ENCODE measurements around the gene NUDT2.
"Not testable (repeated sequence)": the region's sequence is repeated elsewhere in the genome, so short reads cannot be mapped to it uniquely, and the experiment has no call there.

NUDT2 gene

DNA sequence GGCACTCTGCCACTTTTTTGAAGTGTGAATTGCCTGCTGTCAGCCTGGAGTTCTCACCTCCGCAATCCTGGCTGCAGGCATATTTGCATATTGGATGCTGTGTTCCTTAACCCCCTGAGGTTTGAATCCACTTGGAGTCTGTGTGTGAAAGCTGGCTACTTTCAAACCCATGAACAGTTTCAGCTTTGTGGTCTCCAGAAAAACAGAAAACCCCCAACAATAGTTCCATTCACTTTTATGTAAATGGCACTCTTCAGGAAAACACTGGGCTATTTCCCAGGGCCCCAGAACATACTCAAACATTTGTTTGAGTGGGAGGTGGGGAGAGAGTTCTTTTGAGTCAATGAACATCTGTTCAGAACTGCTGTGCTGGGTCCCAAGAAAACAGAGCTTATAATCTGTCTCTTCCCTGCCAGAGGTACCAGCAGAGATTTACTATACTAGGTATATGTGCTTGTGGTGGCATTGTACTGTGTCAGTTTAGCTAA lies 5.0 kb downstream of the NUDT2 start:
- FAIRE-seq (no peak), DNase-seq (ENCODE audit: insufficient read length, low spot score) (no peak)

DNA sequence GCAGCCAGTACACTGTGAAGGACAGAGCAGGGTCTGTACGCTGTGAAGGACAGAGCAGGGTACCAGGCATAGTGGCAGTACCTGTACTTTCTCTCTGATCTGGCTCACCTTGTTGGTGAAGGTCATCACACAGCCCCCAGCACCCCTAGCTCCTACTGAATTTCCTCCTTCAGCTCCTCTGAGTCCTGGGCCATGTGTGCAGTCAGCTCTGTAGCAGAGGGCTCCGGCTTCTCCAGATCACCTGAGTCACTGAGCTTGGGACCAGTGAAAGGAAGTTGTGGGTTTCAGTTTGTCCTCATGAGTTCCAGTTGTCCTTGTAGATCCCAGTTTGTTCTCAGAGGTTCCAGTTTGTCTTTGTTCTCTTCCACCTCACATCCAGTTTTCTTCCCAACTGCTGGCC lies 5.5 kb downstream of the NUDT2 start:
- DNase-seq (ENCODE audit: insufficient read length, low spot score) (no peak), FAIRE-seq (no peak)

DNA sequence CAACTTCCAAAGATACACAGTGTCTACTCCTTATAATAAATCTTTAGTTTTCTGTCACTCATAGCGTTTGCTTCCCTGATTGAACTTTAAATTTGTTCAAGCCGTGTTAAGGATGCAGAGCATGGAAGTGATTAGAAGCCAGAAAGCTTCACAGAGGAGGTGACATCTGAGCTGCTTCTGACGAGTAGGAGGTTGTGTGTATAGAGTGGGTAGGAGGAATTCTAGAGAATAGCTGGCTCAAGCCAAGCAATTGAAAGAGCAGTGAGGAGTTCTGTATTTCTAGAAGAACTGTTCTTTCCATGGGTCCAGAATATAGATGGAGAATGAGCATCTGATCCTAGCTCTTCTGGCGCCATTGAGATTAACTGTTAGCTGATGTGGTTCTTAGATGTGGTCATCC lies 6.0 kb downstream of the NUDT2 start:
- no peak for FAIRE-seq
- no peak for DNase-seq (ENCODE audit: insufficient read length, low spot score)

DNA sequence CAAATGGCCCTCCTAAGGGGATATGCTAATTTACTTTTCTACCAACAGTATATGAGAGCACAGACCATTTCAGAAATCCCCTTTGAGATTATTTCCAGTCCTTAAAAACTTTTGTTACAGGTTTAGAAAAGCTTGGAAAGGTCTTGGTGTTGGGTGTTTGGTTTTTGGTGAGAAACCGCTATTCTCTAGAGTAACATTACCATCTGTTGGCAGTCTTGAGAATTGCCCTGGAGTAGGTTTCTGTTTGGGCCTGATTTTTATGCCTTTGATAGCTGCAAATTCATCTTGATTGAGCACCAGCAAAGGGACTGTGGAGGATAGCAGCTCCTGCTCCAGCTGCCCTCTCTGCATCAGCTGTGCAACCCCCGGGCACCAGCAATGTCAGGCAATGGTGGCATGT lies 8.0 kb downstream of the NUDT2 start:
- no peak for FAIRE-seq

DNA sequence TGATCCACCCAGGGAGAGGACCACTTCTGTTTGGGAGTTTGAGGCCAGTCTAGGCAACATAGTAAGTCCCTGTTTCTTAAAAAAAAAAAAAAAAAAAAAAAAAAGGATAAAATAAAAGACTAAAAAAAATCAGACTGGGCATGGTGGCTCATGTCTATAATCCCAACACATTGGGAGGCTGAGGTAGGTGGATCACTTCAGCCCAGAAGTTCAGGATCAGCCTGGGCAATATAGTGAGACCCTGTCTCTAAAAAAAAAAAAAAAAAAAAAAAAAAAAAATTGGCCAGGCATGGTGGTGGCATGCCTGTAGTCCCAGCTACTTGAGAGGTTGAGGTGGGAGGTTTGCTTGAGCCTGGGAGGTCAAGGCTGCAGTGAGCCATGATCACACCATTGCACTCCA lies 8.7 kb downstream of the NUDT2 start:
- DNase-seq (ENCODE audit: insufficient read length, low spot score); FAIRE-seq: not testable (repeated sequence)

More for the DNA sequence above, 8.0 kb downstream of the NUDT2 start:
- DNase-seq (ENCODE audit: insufficient read length, low spot score) = no peak

DNA sequence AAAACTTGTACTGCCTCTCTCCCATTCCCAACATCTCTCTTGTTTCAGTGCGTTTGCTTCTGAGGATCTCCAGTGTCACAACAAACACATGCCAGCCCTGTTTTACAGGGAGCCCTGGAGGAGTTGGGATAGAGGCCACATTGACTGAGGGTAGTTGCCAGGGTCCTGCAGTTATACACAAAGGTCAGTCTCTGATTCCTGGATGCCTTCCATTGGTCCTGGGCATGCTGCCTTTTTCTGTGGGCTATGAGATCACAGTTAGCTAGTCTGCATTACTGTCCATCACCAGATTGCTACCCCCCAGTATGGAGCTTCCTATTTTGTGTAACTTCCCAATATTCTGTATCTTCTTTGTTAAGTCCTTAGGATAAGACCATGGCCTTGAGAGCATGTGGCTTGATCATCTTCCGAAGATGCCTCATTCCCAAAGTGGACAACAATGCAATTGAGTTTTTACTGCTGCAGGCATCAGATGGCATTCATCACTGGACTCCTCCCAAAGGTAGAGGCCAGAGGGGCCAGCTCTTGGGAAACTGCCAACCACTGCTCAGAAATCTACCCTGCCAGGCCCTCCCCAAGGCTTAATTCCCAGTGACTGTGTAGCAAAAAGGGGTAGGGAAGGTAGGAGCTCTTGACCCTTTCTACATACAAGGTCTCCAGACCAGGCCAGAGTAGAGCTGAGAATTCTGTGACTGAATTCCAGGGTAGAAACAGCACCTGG lies 9.5 kb downstream of the NUDT2 start:
- FAIRE-seq (no peak), DNase-seq (ENCODE audit: insufficient read length, low spot score) (no peak)

DNA sequence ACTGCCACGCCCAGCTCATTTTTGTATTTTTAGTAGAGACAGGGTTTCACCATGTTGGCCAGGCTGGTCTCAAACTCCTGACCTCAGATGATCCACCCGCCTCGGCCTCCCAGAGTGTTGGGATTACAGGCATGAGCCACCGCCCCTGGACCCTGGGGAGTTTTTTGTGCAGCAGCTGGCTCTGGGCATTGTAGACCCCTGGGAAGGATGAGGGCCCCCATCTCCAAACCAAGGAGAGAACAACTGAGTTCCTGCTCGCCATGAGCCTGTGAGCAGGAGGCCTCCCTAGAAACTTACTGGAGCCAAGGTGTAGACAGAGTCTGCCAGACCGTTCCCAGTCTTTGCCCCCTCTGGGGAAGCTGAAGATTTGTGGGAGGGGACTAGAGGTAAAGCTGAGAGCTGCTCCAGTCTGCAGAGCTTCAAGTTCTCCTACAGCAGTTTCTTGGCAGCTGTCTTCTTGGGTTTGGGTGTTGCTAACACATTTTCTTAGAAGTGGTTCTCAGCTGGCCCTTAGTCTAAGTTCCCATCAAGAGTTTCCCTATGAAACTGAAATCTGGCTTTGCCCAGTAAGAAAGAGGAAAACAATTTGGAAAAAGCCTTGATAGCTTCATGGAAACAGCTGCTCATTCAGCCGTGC lies 12.4 kb downstream of the NUDT2 start:
- DNase-seq (ENCODE audit: insufficient read length, low spot score) = no peak
- no peak for FAIRE-seq

DNA sequence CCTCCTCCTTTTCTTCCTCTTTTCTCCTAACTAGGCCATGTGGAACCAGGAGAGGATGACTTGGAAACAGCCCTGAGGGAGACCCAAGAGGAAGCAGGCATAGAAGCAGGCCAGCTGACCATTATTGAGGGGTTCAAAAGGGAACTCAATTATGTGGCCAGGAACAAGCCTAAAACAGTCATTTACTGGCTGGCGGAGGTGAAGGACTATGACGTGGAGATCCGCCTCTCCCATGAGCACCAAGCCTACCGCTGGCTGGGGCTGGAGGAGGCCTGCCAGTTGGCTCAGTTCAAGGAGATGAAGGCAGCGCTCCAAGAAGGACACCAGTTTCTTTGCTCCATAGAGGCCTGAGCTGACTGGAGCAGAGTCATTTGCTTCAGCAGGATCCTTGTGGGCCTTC lies 13.7 kb downstream of the NUDT2 start:
- DNase-seq (ENCODE audit: insufficient read length, low spot score) = no peak

DNA sequence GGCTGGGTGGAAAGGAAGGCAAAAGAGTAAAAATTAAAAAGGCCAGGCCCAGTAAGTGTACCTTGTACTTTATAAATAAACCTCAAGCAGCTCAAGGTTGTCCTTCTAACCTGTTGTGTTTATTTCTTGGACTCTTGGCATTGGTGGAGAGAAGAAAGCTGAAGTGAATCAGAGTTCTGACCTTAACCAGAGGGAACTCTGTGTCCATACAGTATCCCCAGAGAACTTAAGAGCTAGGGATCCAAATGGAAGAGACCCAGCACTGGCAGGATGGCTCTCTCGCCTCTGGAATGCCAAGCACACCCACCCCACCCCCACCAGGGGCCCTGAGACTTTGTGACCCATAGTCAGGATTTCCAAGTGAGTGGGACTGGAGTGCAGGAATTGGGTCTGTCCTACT lies 14.2 kb downstream of the NUDT2 start:
- DNase-seq (ENCODE audit: insufficient read length, low spot score) = no peak
- FAIRE-seq = no peak

More for the DNA sequence above, 13.7 kb downstream of the NUDT2 start:
- FAIRE-seq = no peak

DNA sequence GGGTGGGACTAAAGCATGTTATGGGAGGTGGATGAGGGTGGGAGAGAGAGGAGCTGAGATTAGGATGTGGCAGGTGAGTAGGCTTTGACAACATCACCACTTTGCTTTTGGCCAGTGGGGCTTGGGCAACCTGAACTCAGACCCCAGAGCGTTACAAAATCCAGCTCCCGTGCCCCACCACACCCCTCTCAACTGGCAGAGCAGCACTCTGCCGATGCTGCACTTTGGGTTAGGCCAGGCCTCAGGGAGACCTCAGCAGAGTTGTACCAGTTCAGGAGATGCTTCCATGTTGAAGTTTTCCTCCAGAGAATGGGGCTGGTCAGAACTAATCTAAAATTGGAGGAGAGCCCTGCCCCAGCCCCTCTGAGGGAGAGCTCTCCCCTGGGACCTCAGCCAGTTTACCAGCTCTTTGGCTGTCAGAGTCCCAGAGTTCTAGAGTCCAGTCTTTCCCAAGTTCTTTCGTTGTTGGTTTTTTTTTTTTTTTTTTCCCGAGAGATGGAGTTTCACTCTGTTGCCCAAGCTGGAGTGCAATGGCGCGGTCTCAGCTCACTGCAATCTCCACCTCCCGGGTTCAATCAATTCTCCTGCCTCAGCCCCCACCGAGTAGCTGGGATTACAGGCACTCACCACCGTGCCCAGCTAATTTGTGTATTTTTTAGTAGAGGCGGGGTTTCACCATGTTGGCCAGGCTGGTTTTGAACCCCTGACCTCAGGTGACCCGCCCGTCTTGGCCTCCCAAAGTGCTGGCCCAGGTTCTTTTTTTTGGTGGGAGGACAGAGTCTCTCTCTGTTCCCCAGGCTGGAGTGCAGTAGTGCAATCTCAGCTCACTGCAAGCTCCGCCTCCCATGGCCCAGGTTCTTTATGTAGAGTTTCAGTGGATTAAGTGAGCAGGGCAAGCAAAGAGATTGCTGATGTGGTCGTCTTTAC lies 17.8 kb downstream of the NUDT2 start:
- DNase-seq (ENCODE audit: insufficient read length, low spot score) = no peak
- FAIRE-seq = no peak

DNA sequence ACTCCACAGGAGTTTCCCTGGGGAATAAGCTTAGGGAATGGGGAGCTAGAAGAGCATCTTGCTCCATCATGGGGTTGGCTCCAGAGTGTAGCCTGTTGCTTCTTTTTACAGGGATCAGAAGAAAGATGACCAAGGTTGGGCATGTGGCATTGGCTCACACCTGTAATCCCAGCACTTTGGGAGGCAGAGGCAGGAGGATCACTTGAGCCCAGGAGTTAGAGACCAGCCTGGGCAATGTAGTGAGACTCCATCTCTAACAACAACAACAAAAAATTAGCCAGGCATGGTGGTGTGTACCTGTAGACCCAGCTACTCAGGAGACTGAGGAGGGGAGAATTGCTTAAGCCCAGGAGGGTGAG lies 18.4 kb downstream of the NUDT2 start:
- FAIRE-seq (no peak), DNase-seq (ENCODE audit: insufficient read length, low spot score) (no peak)

DNA sequence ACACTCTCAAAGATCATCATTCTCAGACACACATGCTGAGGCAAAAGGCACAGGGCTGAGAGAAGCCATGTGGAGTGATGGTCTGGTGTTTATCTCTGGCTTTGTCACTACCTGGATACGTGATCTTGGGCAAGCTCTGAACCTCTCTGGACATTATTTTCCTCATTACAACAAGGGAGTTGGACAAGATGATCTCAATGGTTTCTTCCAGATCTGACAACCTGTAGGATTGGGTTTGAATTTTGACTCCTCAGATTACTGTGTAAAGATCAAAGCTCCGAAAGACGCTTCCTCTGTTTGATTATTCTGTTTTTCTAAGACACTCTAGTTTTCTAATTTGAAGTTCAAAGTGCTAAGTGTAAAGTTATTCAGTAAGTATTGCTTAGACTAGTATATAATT lies 20.0 kb downstream of the NUDT2 start:
- no peak for FAIRE-seq
- DNase-seq (ENCODE audit: insufficient read length, low spot score) = no peak

DNA sequence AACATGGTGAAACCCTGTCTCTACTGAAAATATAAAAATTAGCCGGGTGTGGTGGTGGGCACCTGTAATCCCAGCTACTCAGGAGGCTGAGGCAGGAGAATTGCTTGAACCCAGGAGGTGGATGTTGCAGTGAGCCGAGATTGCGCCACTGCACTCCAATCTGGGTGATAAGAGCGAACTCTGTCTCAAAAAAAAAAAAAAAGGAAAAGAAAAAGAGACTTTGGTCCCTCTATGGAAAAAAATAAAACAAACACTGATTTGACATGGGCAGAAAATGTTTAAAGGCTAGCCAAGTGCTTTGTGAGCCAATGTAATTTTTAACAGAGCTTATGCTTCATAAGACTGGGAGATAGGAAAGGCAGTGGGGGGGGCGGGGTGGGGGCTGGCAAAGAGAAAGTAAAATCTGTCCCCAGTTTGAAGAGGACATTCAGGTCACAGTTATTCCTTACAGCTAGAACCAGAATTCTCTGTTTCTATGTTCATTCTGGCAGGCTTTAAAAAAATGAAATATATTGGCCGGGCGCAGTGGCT lies 22.8 kb downstream of the NUDT2 start:
- not testable (repeated sequence) for FAIRE-seq

DNA sequence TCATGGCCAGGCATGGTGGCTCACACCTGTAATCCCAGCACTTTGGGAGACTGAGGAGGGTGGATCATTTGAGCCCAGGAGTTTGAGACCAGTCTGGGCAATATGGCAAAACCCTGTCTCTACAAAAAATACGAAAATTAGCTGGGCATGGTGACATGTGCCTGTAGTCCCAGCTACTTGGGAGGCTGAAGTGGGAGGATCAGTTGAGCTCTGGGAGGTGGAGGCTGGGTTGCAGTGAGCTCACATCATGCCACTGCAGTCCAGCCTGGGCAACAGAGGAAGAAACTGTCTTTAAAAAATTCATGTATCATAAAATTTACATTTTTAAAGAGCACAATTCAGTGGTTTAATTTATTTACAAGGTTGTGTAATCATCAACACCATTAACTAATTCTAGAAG lies 23.6 kb downstream of the NUDT2 start:
- FAIRE-seq; DNase-seq (ENCODE audit: insufficient read length, low spot score): not testable (repeated sequence)

More for the DNA sequence above, 22.8 kb downstream of the NUDT2 start:
- not testable (repeated sequence) for DNase-seq (ENCODE audit: insufficient read length, low spot score)

DNA sequence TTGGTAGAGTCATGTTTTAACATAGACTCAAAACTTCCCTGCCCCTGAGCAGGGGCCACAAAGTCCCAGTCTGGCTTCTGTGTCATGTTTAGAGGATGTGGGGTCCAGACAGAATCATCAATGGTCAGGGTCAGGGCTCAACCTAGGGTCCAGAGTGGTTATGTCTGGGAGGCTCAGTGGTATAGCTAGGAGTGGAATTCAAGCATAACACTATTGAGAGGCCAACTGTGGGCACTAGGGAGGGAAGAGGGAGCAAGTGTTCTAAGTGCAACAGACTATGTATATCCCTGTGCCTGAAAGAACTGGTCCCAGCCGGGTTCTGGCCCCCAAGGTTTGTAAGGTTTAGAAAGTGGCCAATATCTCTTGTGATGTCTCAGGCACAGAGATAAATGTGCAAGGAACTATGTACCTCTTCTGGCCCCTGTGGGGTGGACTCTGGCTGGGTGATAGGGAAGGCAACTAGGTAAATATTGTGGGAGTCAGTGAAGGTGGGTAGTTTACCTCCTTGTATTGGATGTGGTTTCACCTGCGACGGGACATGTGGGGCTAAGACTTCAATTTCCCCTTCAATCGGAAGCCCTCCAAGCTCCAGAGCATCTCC lies 33.3 kb downstream of the NUDT2 start:
- DNase-seq (ENCODE audit: insufficient read length, low spot score) = no peak
- FAIRE-seq = no peak

DNA sequence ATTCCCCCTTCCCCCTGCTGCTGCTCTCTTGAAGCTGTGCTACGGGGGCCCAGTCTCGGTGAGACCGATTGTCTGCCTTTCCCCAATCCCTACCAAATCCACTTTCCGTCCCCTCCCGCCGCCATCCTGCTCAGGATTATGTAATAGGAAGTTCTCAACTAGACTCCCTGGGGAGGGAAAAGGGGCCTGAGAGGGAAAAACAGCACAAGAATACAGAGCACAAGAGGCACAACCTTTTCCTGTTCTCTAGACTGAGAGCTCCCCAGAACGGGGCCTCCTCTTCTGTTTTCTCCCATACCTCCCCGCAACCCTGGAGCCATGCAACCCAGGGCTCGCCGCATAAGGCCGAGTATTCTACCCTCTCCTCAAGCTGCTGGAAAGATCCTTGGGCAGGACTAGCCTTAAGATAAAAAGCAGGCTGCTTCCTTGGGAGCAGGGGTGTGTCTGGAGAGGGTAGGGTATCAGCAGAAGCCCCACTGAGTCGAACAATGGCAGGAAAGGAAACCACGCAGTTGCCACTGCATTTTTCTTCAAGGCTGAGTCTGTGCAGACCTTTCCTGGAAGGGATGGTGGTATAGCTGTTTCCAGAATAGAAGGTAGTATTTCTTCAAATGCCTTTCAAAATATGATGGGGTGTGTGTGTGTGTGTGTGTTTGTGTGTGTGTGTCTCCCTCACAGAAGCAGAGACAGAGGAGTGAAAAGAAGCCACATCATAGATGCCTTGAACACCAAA lies 34.4 kb downstream of the NUDT2 start:
- DNase-seq (ENCODE audit: insufficient read length, low spot score) = no peak
- FAIRE-seq = no peak

DNA sequence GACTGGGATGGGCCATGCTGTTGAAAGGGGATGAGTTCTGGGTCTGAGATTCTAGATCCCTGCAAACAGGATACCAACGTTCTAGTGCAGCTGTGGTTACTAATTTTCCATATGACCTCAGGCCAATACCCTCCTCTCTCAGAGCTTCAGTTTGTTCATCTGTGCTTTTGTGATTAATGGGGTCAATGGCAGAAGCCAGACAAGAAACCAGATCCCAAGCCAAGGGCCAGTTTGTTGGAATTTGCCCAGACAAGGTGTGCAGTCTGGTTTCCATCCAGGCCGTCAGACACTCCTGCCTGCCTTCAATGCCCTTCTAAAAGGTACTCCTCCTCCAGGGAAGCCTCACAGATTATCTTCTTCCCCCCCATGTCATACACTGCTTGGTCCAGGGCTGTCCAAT lies 35.9 kb downstream of the NUDT2 start:
- DNase-seq (ENCODE audit: insufficient read length, low spot score) (no peak), FAIRE-seq (no peak)

DNA sequence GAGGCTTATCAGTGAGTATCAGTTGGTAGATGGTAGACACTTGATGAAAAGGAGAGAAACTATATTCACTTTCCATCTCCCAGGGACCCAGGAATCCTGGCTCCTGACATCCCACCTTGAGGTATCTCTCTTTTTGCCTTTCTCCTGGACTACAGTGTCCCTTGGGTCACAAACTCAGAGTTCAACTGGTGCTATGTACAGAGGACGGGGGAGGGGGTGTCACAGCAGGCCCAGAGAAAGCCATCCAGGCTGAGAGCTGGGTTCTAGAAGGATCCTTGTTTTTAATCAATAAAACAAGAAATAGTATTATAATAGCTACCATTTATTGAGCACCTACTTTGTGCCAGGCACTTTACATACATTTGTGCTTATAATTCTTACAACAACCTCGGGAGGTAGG lies 37.0 kb downstream of the NUDT2 start:
- FAIRE-seq = no peak
- no peak for DNase-seq (ENCODE audit: insufficient read length, low spot score)

DNA sequence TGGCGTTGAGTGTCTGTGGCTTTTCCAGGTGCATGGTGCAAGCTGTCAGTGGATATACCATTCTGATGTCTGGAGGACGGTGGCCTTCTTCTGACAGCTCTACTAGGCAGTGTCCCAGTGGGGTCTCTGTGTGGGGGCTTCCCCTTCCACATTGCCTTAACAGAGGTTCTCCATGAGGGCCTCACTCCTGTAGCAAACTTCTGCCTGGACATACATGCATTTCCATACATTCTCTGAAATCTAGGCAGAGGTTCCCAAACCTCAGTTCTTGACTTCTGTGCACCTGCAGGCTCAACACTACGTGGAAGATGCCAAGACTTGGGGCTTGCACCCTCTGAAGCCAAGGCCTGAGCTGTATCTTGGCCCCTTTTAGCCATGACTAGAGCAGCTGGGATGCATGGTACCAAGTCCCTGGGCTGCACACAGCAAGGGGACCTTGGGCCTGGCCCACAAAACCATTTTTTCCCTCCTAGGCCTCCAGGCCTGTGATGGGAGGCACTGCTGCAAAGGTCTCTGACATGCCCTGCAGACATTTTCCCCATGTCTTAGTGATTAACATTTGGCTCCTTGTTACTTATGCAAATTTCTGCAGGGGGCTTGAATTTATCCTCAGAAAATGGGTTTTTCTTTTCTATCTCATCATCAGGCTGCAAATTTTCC lies 38.5 kb downstream of the NUDT2 start:
- DNase-seq (ENCODE audit: insufficient read length, low spot score); FAIRE-seq: not testable (repeated sequence)

Data from GM19239 (cell line).